HEK293 (cell line): Measurements from ENCODE around the gene C19orf53.

Source experiments
- PATZ1 ChIP-seq: fragments of 450-650 bp; formaldehyde crosslinking; IDR thresholded peaks from 2 replicates; pipeline ENCODE4 v1.5.1; 2016; ENCODE audit warnings: missing biosample characterization, missing genetic modification characterization
- TCF7L2 ChIP-seq: IDR thresholded peaks from 2 replicates; pipeline ENCODE4 v1.6.1; 2011; ENCODE audit warnings: low read depth, mild to moderate bottlenecking, inconsistent platforms, low read length, moderate library complexity, borderline replicate concordance
- ZBTB8A ChIP-seq: fragments of 450-650 bp; formaldehyde crosslinking; IDR thresholded peaks from 2 replicates; pipeline ENCODE4 v1.5.1; 2016; ENCODE audit warnings: missing biosample characterization, missing genetic modification characterization
- ZNF350 ChIP-seq: fragments of 450-650 bp; formaldehyde crosslinking; IDR thresholded peaks from 2 replicates; pipeline ENCODE4 v1.5.0; 2017; ENCODE audit warnings: missing biosample characterization, mild to moderate bottlenecking, missing genetic modification characterization

- TF ChIP-seq PATZ1 (tag by site-specific recombination), result no peak
- no peak for TF ChIP-seq ZNF350 (tag by site-specific recombination)
- TF ChIP-seq ZBTB8A (tag by site-specific recombination), result no peak
- TF ChIP-seq TCF7L2, result no peak
These were observed 42.9 kb downstream of the C19orf53 start for GRCh38 chr19:13817018-13817614.
